Astrocyte of the spinal cord (primary cell): ENCODE data around the gene IPO11.

ENCODE experiments used
- DNase-seq: peaks from one replicate; pipeline ENCODE4 v3.0.0; 2011; ENCODE audit warnings: low read depth, low spot score
- H3K4me3 ChIP-seq: 2 replicates; pipeline ENCODE4 v1.5.1; 2011; ENCODE audit warnings: low read depth, mild to moderate bottlenecking, low read length, moderate library complexity
- in situ Hi-C: cut with HindIII; loops from 2 replicates; pipeline ENCODE4 v1.10.0; 2017; ENCODE audit warnings: low sequenced_read_pairs
- TF ChIP-seq, protein P1 (sequence below): IDR thresholded peaks from 2 replicates; pipeline ENCODE4 v1.5.1; 2012; ENCODE audit warnings: low read depth, mild to moderate bottlenecking, low read length, inconsistent platforms

IPO11 gene

GRCh38 chr5:62461561-62461960 lies 49.0 kb downstream of the IPO11 start:
- TF ChIP-seq, protein P1, sequence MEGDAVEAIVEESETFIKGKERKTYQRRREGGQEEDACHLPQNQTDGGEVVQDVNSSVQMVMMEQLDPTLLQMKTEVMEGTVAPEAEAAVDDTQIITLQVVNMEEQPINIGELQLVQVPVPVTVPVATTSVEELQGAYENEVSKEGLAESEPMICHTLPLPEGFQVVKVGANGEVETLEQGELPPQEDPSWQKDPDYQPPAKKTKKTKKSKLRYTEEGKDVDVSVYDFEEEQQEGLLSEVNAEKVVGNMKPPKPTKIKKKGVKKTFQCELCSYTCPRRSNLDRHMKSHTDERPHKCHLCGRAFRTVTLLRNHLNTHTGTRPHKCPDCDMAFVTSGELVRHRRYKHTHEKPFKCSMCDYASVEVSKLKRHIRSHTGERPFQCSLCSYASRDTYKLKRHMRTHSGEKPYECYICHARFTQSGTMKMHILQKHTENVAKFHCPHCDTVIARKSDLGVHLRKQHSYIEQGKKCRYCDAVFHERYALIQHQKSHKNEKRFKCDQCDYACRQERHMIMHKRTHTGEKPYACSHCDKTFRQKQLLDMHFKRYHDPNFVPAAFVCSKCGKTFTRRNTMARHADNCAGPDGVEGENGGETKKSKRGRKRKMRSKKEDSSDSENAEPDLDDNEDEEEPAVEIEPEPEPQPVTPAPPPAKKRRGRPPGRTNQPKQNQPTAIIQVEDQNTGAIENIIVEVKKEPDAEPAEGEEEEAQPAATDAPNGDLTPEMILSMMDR: no peak
- no peak for DNase-seq
- no peak overlapping the region for H3K4me3 ChIP-seq
- in situ Hi-C loops: no loop called here

DNA sequence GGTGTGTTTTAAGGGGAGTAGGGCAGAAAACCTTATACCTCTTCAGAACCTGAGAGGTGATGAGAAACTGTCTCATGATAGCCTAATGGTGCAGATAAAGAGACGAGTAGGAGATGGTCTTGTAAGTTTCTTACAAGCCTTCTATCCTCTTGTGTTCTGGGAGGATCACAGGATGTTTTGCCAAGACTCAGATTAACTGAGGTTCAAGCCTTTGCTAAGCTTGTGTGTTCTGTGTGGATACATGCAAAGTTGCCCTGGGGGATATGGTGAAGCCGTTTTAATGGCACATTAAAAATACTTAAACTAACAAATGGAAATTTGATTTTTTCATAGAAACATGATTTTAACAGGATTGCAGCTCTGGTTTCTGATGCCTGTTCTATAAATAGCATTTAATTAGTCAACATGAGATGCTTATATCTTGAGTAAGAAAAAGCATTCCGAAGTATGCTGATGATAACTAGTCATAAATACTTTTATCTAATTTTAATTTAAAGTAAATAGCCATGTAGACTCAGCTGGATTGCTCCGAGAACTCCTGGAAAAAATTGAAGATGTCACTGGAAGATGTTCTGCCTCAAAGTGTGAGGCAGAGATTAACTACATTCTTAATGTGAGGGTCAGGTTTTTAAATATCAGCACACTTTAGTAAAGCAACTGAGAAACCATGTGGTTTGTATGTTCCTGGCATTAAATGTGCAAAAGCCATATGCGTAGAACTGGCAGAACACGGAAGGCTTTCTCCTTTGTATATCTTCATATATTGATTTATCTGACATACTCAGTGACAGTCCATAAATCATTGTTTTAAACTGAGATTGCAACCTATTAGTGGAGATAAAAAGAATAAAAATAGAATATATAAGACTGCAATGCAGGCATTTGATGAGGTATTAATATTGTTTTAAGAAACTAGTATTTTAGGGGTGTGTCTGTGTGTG lies 53.7 kb downstream of the IPO11 start:
- no peak overlapping the region for H3K4me3 ChIP-seq
- TF ChIP-seq, protein P1: no peak
- in situ Hi-C loops: no loop called here
- DNase-seq: no peak

- TF ChIP-seq, protein P1: no peak
- no peak overlapping the region for H3K4me3 ChIP-seq
- in situ Hi-C loops: no loop called here
- peak; percentile 9 for DNase-seq
Observed at GRCh38 chr5:62473209-62473608, 60.6 kb downstream of the IPO11 start.

- TF ChIP-seq, protein P1: no peak
- DNase-seq: peak; percentile 63
- H3K4me3 ChIP-seq: no peak overlapping the region
- in situ Hi-C loops: no loop called here
Observed at GRCh38 chr5:62475072-62475471, 62.5 kb downstream of the IPO11 start.

- TF ChIP-seq, protein P1: no peak
- peak; percentile 23 for DNase-seq
- in situ Hi-C loops: no loop called here
- H3K4me3 ChIP-seq: no peak overlapping the region
Observed at GRCh38 chr5:62477801-62478200, 65.2 kb downstream of the IPO11 start.

DNA sequence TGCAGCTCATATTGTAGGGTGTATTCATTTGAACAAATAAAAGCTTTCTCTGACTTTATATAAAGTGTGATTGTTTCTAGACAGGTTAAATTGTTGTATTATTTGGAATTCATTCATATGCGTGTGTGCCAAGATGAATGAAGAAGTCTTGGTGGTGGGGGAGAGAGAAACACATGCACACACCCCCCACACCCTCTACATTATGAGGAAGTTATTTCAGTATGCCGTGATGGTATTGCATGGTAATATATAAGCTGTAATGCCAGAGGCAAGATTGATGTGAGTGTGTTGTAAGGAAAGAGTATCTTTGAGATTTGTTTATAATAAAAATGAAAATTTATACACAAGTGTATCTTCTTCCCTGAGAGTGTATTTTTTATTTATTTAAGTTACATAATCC lies 71.0 kb downstream of the IPO11 start:
- in situ Hi-C loops: no loop called here
- TF ChIP-seq, protein P1: no peak
- DNase-seq: no peak
- no peak overlapping the region for H3K4me3 ChIP-seq
